HG03439 (cell line): Measurements from ENCODE around the gene KRT33B.

Experiments used
- ATAC-seq: cut with Tn5 transposase; IDR thresholded peaks from one replicate; pipeline ENCODE4 v1.9.1; 2021; ENCODE audit warnings: mild to moderate bottlenecking, moderate library complexity; ENCODE audit not compliant: unreplicated experiment

The KRT33B gene

DNA sequence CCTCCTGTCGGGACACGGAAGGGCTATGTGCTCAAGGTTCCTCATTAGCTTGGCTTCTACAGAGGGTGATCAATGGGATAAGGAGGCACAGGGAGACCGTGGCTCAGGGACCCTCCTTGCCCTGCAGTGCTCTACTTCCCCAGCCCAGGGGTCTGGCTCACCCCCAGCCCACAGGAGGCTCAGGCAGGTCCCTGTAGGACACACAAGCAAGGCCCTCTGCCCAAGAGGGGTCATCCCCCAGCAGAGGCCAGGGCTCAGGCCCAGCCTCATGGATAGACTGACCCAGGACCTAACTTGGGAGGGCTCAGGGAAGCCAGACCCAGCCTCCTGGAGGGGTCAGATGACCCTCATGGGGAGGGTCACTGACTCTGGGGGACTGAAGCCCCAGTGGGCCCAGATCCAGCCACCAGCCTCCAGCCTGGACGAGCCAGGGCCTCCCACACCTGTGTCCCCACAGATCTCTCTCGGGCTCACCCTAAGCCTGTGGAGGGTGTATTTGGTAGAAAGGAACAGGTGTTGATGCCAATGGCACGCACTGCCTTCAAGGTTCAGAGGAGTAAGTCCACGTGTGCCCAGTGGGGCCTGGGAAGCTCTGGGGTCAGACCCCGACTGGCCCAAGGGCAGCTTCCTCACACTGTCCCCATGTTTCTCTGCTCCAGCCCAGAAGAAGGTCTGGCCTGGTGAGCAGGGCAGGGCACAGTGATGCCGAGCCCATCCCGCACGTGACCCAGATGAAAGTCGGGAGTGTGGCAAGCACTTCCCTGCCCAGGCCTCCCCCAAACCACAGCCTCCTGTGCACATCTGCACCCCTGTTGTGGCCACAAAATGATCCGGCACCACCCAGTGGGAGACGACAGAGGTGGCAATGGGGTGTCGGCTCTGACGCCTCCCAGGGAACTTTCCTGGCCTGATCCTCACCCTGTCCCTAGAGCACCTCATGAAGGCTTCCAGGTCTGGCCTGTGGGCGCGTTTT lies 43.2 kb downstream of the KRT33B start:
- ATAC-seq = no peak

DNA sequence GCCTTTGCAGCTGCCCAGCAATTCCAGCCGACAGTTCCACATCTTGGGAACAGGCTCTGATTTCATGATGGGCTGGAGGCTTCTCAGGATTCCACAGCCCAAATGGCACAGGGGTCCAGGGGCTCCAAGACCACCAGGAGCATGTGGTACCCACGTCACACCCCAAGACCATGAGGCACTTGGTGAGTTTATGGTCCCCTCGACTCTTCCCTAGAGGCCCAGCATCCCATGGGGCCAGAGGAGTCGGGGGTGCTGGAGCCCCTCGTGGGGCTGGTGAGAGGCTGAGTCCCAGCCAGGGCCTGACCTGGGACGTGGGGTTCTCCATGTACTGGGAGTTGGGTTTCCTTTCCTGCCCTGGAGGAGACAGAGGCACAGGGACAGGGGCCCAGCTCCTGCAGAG lies 44.0 kb downstream of the KRT33B start:
- no peak for ATAC-seq

DNA sequence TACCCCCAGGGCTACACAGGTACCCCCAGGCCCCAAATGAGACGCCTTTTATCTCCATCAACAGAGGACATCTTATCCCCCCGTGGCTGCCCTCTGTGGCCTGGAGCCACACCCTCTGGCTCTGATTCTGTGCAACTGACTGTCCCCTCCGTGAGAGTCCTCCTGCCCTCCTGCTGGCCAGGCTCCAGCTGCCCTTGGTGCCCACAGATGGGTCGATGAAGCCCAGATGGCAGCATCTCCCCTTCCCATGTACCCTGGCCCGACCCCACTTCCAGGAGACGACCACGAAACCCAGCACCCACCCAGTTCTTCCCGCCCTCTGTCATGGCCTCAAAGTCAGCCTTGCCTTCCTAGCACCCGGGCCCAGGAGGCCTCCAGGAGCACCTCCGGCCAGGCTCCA lies 44.5 kb downstream of the KRT33B start:
- no peak for ATAC-seq

DNA sequence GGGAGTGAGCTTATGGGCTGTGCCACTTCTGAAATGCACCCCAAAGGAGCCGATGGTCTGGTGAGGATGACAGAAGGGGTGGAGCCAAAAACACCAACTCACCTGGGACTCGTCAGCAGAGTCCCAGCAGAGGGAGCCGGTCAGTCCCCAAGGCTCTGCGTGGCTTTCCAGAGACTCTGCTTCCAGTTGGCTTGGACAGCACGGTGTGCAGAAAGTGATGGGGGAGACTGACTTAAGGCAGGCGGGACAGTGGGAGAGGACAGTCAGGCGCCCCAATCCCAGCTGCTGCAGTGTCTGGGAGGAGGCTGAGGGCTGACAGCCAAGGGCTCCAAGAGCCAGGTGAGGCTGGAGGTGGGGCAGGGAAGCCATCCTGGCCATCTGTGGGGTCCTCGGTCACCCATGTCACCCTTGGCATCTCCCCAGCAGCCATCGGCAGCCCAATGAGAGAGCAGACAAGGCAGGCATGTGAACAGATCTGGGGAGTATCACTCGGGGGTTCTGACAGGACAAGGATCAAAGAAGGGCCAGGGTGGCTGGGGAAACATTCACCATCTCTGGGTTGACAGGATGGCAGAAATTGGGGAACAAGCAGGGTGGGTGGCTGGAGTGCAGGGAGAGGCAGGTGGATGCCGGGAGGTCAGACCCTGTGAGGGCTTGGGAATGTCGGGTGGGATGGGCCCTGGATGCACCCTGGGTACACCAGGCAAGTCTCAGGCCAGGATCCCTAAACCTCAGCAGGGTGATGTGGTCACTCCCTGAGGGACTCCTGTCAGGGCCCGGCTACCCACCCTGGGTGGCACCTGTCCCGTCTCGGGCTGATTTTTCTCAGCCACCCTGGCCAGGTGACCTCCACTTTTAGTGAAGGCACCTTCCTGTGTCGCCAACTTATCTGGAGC lies 45.2 kb downstream of the KRT33B start:
- ATAC-seq = no peak

GRCh38 chr17:41322903-41323895 lies 46.4 kb downstream of the KRT33B start:
- no peak for ATAC-seq

GRCh38 chr17:41322094-41322902 lies 47.3 kb downstream of the KRT33B start:
- ATAC-seq = no peak

DNA sequence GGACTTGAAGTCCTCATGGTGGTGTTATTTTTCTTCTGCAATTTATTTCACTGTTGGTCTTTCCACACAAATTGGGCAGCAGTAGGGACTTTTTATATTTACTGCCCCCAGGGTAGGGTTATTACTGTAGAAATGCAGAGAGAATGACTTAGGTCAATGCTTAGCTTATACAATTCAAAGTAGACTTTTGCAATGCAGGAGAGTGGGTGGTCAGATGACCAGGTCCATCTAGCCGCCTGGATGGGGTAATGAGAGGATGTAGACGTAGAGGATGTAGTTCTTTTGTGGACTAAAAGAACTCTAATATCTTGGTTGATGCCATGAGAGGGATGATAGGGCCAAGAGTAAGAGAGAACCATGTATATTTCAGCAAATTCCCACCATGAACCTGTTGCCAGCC lies 51.4 kb downstream of the KRT33B start:
- no peak for ATAC-seq

DNA sequence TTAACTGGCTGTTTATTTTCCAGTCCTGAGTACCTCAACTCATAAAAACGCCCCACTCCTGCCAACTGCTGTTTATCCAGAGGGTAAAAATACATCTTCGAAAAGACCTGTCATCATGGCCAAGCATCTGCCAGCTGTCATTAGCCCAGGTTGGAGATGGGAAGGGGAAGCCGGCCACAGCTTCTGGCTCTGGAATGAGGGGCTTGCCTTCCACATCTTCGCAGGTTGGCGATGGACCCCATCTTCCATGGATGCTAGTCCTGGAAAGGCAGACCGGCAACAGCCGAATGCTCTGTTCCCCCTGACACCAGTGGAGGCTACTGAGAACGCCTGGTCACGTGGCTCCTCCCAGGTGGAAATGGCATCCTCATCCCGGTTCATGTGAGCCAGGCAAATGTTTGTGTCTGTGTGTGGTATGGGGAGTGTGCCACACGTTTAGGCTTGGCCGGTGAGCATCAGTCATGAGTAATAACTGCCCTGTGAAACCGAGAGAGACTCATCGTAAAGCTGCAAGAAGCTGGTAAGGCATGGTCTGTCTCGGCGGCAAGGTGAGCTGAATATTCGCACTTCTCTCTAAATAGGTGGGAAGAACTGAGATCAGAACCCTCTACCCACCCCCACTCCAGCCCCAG lies 53.7 kb downstream of the KRT33B start:
- ATAC-seq = no peak

- ATAC-seq = no peak
Measured at GRCh38 chr17:41315204-41315794, 54.3 kb downstream of the KRT33B start, which contains the start of gene KRTAP17-1. TSS of gene KRTAP17-1 (minus strand) at chr17:41315710. CDS start at chr17:41315650, 60 bp downstream.
